HG02973 (cell line): Measurements from ENCODE around the gene IFNA2.
"Not testable (repeated sequence)": the region's sequence is repeated elsewhere in the genome, so short reads cannot be mapped to it uniquely, and the experiment has no call there.

Experiments
- ATAC-seq: cut with Tn5 transposase; IDR thresholded peaks from one replicate; pipeline ENCODE4 v1.9.1; 2021; ENCODE audit warnings: moderate library complexity; ENCODE audit not compliant: unreplicated experiment

Gene IFNA2

DNA sequence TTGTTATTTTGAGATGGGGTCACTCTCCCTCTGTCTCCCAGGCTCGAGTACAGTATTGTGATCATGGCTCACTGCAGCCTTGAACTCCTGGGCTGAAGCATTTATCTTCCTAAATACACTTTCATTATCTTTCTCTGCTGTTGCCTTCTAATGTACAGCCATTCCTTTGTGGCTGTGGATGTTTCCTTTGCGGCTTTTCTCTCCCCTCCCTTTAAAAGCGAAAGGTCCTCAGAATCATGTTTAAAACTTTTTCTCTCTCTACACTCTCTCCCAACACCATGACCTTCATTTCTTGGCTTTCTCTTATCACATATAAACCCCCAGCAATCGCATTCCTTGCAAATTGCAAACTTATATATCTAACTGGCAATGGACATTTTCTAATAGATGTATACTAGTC, 1.6 kb downstream of the IFNA2 start:
- ATAC-seq = no peak

DNA sequence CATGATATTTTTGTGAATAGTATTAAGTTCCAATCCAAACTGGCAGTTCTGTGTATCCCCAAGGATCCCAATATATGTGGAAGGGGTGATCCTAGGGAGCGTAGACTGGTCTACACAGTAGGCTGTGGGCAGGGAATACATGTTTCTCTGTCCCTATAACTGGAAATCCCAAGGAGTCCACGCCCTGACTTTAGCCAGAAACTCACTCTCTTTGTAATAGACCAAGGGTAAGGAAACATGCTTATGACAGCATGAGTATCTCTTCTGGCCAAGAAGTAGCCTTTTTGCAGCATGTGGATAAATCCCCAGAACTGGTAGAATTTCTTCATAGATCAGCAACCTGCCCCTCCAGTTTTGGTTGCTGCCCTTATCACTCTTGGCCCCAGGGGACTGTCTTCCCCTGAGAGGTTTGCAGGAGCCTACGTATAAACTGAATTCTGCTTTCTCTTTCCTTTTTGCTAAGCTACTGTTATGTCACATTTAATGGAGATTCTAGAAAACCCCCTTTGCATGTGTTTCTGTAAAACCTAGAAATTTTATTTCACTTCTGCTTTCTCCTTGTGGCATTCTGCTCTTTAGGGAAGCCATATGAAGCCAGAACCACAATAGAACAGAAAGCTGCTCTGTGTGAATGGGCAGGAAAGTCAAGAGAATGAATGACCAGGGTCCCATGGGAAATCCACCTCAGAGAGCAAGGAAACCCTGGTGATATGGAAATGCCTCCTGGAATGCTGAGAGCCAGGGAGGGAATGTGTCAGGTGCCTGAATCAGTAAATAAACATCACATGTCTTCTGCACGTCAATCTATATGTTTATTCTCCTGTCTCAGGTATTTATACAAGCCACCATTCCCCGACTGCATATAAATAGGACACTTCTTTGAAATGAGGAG, 3.5 kb downstream of the IFNA2 start:
- peak; percentile 96 for ATAC-seq

DNA sequence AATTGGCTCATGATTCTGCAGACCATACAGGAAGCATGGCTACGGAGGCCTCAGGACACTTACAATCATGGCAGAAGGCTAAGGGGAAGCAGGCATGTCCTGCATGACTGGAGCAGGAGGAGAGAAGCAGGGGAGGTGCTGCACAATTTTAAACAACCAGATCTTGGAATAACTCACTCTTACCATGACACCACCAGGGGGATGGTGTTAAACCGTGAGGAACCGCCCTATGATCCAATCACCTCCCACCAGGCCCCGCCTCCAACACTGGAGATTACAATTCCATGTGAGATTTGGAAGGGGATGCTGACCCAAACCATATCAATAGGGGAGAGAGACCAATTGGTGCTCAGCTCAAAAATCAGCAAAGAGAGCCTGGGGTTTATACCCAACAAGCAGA, 13.7 kb downstream of the IFNA2 start:
- ATAC-seq = not testable (repeated sequence)

DNA sequence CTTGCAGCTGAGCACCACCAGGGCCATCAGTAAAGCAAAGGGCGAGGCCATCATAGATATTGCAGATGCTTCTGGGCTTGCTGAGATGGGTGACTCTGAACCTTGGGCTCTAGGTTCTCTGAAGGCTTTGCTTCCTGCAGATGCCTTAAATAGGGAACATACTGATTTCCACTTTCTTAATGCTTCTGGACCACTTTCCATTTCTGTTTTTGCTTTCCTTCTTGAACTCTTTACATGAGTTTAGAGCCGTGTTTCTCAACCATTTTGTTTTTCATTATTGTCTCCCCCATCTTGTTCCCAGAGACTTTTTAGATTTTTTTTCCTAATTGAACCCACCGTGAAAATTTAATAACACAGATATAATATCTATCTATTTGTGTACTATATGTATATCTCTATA, 17.2 kb downstream of the IFNA2 start, which contains the start of gene IFNA13:
IFNA13 (minus strand) TSS at position 101 of the 400 bp plus-strand sequence; CDS start at position 54, 47 bp downstream.
- ATAC-seq = no peak

DNA sequence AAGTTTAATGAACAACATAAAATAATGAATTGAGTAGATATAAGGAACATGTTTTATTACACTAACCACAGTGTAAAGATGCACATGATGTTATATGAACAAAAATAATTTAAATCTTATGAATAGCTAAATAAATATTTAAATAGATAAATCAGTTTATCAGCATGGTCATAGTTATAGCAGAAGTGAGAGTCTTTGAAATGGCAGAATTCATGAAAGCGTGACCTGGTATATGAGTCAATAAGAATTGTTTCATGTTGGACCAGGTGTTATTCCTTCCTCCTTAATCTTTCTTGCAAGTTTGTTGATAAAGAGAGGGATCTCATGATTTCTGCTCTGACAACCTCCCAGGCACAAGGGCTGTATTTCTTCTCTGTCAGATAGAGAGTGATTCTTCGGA, 18.0 kb downstream of the IFNA2 start:
- ATAC-seq = peak; percentile 96

DNA sequence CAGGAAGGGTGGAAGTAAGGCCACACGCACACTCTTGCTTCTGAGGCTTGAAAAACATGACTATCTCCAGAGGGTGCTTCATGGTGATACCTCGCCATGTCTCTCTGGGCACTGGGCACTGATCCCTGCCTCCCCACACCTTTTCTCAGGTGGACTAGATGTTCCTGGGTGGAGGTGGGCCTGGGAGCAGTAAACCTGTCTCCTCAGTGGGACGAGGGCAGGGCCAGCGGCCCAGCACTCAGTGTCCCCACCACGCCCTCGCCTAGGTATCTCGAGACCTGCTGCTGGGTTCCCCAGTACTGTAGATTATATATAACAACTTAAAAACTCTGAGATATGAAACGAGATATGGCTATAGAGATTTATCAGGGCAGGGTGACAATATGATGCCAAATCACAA, 22.9 kb downstream of the IFNA2 start:
- no peak for ATAC-seq

DNA sequence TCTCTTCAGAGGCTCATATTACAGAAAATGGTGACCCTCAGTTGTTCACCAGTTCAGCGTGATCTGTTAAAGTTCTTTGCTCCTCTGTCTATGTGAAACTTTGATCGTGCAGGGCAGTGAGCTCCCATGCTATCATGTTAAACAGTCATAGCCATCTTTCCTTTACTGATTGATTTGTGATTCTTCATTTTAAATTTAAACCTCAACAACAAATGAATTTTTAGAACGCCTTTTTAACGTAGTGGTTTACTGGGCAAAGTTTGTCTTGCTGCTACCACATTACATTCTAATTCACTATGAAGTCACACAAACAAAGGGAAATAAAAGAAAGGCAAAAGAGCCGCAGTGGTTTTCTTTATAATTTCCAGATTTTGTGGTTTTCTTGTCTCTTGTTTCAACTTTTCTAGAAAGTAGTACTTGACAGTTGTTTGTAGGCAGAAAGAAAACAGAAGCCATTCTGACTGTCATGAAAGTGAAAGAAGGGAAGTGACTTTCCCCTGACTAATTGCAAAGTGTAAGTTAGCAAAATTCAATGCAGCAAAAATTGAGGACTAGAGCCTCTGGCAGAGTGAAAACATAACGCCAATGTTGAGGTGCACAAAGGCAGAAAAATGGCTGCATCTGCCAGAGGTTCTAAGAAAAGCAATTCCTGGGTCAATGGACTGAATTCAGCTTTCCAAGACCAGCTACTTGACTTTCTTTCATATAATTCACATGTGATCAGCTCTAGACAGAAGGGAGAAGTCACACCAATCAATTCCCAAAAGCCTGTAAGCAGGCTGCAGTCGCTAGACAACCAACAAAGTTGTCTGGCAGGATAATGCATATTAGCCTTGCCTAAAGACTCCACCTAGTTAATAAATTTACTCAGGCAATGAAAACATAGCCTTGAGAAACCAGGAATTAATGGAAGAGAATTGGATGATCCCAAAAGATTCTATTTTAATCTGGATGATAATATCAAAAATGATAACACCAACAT, 27.4 kb downstream of the IFNA2 start:
- peak; percentile 84 for ATAC-seq

DNA sequence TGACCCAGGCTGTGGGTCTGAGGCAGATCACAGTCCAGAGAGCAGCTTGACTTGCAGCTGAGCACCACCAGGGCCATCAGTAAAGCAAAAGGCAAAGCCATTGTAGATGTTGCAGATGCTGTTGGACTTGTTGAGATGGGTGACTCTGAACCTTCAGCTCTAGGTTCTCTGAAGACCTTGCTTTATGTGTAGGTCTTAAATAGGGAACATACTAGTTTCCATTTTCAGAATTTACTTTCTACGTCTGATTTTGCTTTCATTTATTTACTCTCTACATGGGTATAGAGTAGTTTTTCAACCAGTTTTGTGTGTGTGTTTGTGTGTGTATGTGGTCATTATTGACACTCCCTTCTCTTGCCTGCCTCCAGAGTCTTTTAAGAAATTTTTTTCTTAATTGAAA, 34.4 kb downstream of the IFNA2 start, which contains the start of gene IFNA6:
IFNA6 (minus strand) TSS at position 101 of the 400 bp plus-strand sequence; CDS start at position 101, 0 bp downstream.
- no peak for ATAC-seq

DNA sequence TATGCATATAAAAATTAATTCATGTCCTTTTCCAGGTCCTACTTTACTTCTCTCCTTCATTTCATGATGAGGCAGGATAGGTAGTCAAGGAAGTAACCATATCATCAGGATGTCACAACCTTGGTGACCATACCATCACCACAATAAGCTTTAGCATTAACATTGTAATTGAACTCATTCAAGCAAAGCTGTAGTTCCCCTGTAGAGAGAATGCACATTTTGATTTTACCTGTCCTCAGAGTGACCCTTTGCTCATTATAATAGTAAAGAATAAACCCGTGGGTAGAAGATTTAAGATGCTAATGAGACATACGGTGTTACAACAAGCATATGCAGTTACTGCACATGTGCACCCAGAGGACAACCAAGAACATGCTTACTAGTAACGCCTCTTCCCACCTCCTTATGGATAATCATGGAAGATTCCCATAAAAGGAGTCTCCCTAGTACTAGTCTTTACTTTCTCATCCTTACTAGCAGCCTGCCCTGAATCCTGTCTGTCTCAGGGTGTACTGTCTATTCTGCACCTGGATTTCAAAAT, 36.7 kb downstream of the IFNA2 start:
- no peak for ATAC-seq

DNA sequence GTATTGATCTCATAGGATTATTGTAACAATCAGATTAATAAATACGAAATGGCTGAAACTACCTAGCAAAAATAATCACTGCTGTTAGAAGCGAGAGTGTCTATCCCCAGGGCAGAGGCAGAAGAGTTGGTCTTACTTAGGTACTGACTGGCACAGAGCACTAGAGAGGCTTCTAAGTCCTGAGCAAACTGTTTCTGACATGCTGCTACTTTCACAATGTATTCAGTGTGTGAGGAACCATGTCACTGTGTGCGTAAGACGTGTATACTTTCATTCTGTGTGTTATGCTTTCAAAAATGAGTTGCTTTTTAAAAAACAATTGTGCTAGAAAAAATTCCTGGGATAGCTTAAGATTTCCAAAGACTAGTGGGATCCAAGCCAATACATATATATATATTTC, 44.5 kb downstream of the IFNA2 start:
- ATAC-seq = no peak

DNA sequence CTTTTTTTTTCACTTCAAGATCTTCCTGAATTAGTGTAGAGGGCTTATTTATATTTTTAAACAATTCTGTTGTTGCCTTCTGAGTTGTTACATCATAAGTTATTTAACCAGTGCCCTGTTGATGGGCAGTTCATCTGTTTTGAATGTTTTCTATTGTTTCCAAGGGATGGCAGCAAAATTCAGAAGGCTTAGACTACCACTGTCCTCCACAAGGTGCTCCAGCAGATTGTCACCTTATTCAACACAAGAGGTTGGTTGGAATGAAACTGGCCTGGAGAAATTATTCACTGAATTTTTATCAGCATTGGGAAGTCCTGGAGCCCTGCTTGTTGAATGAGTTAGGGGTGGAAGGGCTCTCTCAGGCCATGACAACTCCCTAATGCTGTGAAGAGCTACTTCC, 48.7 kb downstream of the IFNA2 start:
- no peak for ATAC-seq

DNA sequence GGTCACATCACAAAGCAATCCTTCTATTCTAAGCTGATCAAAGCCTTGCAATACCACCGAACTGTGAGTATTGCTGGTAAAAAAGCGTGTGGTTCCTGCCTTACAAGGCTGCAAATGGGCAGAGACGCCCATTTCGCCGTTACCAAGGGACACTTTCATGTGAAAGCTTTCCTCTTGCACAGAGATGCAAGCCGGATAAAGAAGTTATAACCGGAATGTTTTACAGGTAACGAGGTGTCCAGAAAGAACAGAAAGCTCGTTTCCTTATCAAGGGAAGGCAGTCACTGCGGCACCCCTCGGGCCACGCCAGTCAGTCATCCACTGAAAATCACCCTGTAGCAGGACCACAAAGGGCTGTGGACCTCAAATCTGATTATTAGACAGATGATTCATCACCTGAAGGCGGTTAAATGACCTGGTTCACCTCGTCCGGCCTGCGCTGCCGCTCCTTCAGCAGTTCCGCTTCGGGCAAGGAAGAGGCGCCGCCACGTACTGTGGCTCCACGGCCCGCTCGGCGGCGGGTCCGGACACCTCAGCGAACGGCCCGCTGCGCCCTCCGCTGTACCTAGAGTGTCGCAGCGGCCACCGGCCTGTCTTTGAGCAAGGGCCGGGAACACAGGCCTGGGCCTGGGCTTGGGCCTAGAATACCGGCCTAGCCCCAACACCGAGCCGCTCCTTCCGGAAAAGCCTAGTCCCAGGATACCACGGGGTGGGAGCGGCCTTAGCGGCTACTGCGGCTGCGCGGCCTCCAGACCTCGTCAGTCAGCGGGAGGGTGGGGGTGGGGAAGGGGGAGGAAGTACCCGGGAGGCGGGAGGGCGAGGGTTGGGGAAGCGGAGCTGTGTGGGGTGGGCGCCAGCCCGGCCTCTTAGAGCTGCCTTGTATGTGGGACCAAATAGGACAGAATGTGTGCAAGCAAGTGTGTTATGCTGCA, 50.2 kb downstream of the IFNA2 start, which contains the start of gene KLHL9:
KLHL9 (minus strand) TSS at position 704 of the 932 bp plus-strand sequence; CDS start at position 159, 545 bp downstream.
- ATAC-seq = peak; percentile 88
